GM21723 (cell line): Measurements from ENCODE around the gene FKBP8.
"Not testable (repeated sequence)": the region's sequence is repeated elsewhere in the genome, so short reads cannot be mapped to it uniquely, and the experiment has no call there.

Experiments used
- ATAC-seq: cut with Tn5 transposase; IDR thresholded peaks from one replicate; pipeline ENCODE4 v1.9.1; 2021; ENCODE audit warnings: mild to moderate bottlenecking, moderate library complexity; ENCODE audit not compliant: unreplicated experiment

The FKBP8 gene

DNA sequence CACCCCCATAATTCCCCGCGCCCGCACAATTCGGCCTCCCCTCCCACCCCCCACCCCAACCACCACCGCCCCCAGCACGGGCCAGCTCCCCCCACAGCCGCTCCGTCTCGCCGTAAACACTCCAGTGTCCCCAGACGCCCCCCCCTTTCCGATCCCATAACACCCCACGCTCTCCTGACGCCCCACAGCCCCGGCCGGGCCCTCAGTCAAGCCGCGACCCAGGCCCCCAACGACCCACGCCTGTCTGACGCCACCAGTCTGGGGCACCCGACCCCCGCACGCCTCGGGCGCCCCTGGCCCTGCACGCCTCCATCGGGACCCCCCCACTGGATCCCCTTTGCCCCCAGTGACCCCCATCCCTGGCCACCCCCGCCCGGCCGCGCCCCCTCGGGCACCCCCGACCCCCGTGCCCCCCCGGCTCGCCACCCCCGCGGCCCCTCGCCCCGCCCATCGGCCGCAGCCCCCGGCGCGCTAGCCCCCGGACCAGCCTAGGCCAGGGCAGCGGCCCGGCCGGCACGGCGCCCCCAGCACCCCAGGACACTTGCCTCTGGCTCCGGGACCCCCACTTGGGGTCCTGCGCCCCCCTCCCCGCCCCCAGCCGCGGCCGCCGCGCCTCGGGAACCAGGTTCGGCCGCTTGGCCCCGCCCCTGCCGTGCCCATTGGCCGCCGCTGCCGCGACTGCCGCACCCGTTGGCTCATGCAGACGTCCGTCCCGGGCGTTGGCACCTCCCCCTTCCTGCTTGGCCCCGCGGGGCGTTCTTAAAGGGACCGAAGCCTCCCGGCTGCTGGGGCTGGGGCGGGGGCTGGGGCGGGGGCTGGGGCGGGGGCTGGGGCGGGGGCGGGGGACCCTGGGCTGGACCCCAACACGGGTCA, at the start of gene FKBP8:
FKBP8 (minus strand) TSS at position 633 of the 873 bp plus-strand sequence. CDS start 1,603 bp downstream, outside the sequence.
- ATAC-seq: peak; percentile 86

DNA sequence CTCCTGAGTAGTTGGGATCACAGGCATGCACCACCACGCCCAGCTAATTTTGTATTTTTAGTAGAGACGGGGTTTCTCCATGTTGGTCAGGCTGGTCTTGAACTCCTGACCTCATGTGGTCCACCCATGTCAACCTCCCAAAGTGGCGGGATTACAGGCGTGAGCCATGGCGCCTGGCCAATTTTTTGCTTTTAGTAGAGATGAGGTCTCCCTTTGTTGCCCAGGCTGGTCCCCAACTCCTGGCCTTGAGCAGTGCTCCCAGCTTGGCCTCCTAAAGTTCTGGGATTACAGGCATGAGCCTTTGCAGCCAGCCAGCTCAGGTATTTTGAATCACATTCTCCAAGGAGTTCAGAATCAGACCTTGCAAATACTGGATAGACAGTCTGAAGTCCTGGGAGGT, 49.4 kb upstream of the FKBP8 start:
- not testable (repeated sequence) for ATAC-seq

DNA sequence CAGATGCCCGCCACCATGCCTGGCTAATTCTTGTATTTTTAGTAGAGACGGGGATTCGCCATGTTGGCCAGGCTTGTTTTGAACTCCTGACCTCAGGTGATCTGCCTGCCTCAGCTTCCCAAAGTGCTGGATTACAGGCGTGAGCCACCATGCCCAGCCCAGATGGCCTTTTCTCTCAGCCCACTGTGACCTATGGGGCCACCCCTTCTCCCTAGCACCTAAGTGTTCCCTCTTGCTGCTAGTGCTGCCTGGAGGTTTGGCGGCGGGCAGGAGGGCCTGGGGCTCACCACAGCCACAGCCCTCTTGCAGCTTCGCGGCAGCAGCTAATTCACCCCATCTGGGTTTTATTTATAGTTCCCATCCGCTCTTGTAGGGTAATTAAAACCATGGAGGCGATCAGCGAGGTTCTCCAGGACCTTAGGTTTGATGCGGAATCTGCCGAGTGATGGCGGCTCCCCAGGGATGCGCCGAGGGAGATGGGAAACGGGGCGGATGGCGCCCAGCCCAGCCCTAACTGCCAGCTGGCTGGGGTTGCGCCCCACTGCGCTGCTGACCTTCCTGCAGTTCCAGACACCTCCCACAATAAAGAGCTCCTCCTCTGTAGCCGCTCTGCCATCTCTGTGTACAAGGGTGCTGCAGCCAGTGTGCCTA, 48.5 kb upstream of the FKBP8 start:
- ATAC-seq: no peak

DNA sequence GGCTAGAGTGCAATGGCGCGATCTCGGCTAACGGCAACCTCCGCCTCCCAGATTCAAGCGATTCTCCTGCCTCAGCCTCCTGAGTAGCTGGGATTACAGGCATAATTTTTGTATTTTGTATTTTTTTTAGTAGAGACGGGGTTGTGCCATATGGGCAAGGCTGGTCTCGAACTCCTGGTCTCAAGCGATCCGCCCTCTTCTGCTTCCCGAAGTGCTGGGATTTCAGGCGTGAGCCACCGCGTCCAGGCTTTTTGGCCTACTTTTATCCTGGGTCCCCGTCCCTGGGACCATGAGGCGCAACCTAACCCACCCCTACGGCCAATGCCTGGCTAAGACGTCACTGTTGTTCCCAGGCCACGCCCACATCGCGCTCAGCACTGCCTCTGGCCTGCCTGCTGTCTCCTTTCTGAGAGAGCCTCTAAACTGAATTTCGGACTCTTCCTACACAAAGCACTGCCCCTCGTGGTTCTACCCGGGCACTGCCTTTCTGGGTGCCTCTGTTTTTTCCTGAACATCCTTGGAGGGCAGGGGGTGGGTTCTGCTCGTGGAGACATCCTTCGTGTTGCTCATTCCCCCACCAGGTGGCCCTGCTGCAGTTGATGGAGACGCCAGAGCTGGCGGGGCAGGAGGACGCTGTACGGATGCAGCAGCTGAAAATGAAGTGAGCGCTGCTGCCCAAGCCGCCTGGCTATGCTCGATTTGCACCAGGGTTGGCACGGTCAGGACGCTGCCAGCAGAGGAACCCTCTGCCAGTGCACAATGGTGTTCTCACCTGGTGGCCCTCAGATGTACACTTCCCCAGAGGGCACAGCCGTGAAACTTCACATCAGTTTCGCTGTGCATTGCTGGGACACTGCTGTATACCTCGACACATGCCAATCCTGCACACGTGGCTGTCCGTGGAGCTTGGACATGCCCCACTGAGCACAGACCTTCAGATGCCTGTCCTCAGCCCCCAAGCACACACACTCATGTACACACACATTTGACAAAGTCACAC, 47.2 kb upstream of the FKBP8 start:
- ATAC-seq: no peak

DNA sequence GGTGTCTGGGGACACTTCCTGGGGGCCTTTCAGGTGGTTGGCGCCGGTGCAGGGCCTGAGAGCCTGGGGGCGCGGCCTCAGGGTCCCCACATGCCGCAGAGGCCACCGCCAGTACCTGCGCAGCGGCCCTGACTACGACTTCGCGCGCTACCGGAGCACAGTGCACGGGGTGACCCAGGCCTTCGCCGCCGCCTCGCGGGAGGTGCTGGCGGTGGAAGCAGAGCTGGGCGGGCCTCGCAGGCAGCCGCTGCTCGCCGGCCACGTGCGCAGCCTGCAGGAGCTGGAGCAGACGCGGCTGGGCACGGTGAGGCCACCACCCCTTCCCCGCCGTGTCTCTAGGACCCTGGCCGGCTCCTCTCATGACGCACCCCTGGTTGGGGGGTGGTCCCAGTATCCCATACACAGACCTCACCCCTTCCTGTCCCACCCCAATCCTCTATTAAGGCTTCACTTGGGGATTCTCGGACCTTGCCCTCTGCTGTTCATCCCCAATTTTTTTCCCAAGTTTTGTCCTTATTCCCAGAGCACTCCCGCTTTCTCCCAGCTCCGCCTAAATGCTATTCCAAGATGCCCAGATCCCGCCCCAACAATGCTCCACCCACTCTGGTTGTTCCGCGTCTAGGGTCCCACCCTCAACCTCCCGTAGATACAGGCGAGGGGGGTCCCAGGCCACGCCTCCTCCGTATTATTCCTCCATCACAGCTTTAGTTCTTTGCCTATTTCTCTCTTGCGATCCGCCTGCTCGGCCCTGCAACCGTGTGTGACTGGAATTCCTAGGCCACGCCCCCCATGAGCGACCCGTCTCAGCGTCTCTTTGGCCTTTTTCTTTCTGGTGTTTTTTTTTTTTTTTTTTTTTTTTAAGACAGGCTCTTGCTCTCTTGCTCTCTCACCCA, 46.3 kb upstream of the FKBP8 start:
- ATAC-seq: peak; percentile 48

DNA sequence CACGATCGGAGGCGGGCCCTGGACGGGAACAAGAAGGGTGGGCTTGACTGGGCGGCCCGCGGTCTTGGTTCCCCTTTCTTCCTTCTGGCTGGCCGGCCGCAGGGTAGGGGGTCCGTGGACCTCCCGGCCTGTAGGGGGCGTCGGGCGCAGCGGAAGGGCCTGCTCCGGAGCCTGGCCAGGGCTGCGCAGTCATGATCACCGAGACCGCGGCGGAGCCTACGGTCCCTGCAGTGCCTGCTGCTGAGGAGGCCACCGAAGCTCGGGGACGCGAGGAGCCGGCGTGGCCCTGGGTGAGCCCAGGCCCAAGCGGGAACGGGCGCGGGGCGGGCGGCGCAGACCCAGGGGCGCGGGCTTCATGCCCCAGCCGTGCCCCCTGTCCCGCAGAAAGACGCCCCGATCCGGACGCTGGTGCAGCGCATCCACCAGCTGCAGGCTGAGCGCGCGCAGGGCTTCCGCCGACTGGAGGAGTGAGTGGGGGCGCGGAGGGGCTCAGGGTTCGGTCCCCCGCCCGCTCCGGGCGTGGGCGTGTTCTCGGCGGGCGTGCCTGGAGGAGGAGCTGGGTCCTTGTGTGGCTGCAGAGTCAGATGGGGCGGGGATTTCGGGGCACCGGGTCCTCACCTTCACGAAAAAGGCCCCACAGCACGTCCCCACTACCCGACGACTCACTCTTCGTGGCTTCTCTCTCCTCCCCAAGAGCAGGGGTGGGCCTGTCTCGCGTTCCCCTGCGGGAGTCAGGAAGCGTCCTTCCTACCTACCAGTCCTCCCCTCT, 45.4 kb upstream of the FKBP8 start, which contains the start of gene REX1BD:
REX1BD (plus strand) TSS at position 188 of the 769 bp plus-strand sequence; CDS start at position 192, 4 bp downstream.
- ATAC-seq: peak; percentile 73

DNA sequence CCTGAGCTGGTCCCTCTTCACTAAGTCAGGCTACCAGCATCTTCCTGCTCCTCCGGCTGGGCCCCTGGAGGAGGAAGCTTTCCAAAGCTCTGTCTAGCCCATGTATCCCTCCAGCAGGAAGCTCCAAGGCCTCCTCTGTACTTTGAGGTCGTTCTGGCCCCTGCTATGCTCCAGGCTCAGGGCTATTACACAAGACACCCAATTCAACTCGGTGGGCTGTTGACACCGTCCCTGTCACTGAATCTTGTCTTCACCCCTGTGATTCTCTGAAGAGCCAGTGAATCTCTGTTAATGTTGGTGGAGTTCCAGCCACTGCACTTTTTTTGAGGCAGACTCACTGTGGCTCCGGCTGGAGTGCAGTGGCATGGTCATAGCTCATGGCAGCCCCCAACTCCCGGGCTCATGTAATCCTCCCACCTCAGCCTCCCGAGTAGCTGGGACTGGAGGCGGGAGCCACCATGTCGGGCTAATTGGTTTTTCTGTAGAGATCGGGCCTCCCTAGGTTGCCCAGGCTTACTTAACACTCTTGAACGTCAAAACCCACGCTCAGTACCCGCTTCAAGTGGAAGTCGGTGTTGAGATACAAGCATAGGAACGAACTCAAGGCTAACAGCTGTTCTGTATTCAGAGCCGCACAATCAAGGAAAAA, 44.7 kb upstream of the FKBP8 start:
- no peak for ATAC-seq

DNA sequence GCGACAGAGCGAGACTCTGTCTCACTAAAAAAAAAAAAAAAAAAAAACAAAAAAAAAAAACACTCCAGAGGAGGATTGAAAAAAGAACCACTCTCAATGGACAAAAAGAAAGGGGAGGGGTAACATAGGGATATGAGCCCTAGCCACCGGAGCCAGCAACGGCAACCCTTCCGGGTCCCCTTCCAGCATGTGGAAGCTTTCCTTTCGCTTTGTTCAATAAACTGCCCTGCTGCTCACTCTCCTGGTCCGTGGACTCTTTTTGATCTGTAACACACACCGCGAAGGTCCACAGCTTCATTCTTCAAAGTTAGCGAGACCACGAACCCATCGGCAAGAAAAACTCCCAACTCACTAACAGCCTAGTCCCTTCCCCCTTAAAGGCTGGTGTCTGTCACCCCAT, 44.2 kb upstream of the FKBP8 start:
- no peak for ATAC-seq

DNA sequence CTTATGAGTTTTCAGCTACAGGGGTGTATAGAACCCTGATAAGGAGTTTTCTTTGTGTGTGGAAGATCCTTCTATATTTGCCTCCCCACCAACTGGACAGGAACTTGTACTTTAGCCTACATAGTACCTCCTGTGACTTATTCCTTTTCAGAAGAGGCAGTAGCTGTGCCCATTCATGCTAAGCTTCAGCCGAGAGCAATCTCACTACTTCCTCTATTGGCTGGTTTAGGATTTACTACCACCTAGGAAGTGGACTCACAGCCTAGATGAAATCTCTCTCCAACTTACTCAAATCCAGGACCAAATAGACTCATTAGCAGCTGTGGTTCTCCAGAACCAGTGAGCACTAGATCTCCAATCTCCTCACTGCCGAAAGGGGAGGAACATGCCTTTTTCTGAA, 42.9 kb upstream of the FKBP8 start:
- ATAC-seq: no peak

DNA sequence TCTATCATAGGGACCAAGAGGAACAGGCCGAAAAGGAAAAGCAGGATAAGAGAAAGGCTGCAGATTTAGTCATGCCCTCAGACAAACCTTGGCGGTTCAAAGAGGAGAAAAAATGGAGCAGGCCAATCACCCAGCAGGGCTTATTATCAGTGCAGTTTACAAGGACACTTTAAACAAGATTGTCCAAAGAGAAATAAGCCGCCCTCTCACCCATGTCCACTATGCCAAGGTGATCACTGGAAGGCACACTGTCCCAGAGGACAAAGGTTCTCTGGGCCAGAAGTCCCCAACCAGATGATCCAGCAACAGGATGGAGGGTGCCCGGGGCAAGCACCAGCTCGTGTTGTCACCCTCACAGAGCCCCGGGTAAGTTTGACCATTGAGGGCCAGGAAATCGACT, 36.9 kb upstream of the FKBP8 start:
- ATAC-seq: no peak

DNA sequence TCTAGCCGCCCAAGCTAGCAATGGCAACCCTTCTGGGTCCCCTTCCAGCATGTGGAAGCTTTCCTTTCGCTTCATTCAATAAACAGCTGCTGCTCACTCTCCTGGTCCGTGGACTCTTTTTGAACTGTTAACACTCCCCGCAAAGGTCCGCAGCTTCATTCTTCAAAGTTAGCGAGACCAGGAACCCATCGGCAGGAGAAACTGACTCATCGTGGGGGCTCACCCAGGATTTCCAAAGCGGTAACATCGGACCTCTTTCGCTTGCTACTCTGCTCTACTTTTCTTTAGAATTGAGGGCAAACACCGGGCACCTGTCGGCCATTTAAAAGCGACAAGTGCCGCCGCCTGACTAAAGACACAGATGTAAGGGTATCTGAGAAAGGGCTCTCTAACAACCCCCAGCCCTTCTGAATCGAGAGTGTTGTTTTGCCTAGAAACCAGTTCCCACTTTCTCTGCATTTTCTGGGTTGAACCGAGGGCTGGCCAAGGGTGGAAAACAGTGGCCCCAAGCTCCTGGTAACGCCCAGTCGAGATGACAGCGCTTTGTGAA, 34.1 kb upstream of the FKBP8 start:
- no peak for ATAC-seq

DNA sequence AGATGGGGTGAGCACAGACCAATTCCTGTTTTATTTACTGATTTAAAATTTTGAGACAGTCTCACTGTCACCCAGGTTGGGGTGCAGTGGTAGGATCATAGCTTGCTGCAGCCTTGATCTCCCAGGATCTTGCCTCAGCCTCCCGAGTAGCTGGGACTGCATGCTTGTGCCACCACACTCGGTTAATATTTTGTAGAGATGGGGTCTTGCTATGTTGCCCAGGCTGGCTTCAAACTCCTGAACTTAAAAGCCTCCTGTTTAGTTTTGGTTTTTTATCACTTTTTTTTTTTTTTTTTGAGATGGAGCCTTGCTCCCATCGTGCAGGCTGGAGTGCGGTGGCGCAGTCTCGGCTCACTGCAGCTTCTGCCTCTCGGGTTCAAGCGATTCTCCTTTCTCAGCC, 33.0 kb upstream of the FKBP8 start:
- ATAC-seq: no peak

DNA sequence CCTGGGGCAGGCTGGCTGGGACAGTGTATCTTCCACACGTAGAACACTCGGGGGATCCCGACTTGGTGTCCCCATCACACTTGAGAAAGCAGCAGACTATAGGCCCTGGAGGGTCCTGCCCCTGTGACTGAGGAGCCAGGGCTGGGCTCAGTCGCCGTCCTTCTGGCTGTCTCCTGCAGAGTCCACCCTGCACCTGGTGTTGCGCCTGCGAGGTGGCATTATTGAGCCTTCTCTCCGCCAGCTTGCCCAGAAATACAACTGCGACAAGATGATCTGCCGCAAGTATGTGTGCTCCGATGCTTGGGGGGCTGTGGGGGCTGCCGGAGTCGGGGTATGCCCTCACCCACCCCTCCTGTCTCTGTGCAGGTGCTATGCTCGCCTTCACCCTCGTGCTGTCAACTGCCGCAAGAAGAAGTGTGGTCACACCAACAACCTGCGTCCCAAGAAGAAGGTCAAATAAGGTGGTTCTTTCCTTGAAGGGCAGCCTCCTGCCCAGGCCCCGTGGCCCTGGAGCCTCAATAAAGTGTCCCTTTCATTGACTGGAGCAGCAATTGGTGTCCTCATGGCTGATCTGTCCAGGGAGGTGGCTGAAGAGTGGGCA, 31.4 kb upstream of the FKBP8 start:
- ATAC-seq: no peak

DNA sequence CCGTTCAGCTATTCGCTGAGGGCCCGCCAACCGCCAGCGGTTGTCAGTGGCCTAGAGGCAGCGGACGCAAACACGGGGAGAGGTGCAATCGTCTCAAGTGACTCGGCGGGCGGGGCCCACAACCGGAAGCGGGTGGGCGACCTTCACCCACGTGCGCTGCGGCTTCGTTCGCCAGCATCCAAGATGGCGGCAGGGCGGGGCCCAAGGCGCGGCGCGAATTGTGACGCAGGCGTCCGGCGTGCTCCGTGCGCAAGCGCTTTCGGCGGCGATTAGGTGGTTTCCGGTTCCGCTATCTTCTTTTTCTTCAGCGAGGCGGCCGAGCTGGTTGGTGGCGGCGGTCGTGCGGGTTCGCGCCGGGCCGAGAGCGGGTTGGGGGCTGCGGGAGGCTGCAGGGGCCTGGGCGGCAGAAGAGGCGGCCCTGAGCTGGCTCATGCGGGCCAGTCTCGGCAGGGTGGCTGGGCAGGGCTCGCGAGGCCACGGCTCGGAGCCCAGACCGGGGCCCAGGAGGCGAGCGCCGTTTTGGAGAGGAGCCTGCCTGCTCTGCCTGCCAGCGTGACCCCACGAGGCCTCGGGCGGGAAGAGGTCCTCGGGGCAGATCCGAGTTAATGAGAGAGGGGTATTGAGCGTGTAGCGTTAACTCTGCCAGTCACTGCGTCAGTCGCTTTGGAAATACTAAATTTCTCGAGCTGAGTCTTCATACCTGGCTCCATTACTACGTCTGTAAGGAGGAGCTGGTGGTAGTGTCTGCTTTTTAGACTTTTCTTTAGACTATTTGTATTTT, 28.4 kb upstream of the FKBP8 start, which contains the start of gene UBA52:
UBA52 (plus strand) TSS at position 294 of the 781 bp plus-strand sequence. CDS start 1,444 bp downstream, outside the sequence.
- peak; percentile 88 for ATAC-seq

DNA sequence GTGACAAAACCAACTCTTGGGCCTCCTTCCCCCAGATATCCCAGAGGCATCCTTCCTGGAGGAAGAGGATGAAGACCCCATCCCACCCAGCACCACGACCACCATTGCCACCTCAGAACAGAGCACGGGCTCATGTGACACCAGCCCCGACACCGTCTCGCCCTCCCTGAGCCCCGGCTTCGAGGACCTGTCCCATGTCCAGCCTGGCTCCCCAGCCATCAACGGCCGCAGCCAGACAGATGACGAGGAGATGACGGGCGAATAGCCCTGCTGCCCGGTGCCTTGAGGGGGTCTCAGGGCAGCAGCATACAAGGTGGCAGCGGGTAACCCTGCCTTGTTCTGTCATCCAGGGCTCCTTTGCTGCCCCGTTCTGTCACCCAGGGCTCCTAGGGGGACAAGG, 25.0 kb upstream of the FKBP8 start:
- ATAC-seq: no peak

DNA sequence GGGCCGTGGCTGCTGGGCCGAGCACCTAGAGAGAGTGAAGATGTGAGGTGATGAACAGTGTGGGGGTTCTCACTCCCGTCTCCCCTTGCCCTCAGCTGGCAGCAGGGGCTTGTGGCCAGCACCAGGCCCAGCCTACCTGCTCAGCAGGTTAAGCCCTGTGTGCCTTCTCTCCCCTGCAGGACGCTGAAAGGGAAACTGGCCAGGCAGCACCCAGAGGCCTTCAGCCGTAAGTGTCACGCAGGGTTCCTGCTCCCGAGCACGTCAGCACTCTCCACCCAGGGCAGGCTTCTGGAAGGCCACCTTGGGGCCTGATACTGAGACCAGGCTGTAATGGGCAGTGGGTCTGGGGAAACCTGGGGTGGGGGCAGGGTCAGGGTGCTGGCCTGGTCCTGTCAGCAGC, 23.6 kb upstream of the FKBP8 start:
- ATAC-seq: no peak

DNA sequence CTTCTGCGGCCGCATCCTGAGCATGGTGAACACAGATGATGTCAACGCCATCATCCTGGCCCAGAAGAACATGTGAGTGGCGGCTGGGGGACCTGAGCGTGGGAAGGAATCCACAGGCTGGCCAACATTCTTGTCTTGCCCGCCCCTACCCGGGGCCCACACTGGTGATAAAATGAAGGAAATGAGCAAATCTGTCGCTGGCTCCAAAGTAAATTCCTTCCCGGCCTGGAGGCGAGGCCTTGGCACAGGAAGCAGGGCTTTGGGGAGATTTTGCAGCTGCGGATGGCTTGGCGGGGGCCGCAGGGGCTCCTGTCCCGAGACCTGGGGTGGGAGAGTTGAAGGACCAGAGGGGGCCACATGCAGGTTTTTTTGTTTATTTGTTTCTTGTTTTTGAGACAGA, 18.7 kb upstream of the FKBP8 start:
- no peak for ATAC-seq
